ENCODE data around the gene KCNJ18. TPM values are rescaled to one million over a fixed set of nuclear protein-coding genes. Genes with fewer than 3 reads are reported as not detected.

The KCNJ18 gene
- polyA plus RNA-seq, 2 of the 4 experiments (the other 2 are of a cell fraction), result not detected

DNA sequence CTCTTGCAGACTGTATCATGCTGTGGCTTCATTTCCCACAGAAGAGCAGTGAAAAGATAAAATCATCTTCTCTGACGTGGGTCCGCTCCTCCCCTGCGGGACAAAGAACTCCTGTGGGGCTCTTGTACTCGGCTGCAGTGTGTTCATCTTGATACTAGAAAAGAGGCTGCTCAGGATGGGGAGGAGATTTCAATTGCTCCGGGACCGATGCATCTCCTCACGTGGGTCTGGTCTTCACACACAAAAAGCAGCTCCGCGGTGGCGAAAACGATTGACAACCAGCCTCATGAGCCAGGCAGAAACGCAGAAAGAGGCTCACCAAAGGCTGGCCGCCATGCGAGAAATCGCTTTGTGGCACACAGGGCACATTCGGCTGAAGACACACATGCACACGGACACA, 14.4 kb upstream of the KCNJ18 start:
- Histone ChIP-seq H3K27ac (no peak overlapping the region), H3K4me2 (no peak overlapping the region), H3K4me1 (no peaks in the 10 kb centered on the region), H3K9me3 (no peaks in the 10 kb centered on the region; the same call in 2 of the 3 replicates), H3K4me3 (no peak overlapping the region)
- POLR2A ChIA-PET, result no interaction called here
- ATAC-seq, result peak in 1 of 2 experiments; percentile 20; a peak in 2 of 6 replicates
- no peak for TF ChIP-seq ZC3H11A (IDR thresholded peaks at IDR 0.05)
- no peak for TF ChIP-seq MAFK (IDR thresholded peaks at IDR 0.05; ENCODE audit: partially characterized antibody)
- 41% methylated on average over 17 of the region's 17 CpGs for WGBS (ENCODE audit: missing lambda C conversion rate)
- FAIRE-seq, result no peak
- CTCF ChIA-PET, result no interaction called here
- DNase-seq (ENCODE audit: low read depth in 1 of 2, low spot score in 1 of 2), result no peak

DNA sequence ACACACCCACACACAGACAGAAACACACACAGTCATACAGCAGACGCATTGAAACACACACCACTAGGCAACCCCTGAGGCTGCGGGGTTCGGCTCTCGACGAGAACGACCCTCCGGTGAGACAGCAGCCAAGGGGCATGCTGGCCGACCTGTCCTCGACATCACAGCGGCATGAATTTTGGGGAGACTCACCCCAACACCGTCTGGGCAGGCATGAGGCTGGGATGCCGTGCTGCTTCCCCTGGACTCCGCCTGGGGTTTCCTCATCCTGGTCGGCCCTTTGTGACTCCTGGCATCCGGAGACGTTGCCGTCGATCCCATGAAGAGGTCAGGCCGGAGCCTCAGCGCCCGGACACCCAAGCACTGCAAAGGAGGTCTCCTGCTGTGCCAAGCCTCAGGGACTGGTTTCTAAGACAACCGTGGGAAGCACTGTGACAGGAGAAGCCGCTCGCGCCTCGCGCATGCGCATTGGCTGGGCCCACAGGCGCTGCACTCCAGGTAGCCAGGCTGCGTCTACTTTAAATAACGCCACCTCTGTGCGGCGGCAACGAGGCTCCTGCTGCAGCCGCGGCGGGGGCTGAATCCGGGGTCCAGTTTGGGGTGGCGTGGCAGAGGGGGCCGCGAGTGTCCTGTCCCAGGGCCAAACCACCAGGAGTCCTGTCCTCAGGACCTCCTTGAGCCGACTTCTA, 13.8 kb upstream of the KCNJ18 start:
- 69% methylated on average over 23 of the region's 42 CpGs for WGBS (ENCODE audit: missing lambda C conversion rate)
- no peak for FAIRE-seq

DNA sequence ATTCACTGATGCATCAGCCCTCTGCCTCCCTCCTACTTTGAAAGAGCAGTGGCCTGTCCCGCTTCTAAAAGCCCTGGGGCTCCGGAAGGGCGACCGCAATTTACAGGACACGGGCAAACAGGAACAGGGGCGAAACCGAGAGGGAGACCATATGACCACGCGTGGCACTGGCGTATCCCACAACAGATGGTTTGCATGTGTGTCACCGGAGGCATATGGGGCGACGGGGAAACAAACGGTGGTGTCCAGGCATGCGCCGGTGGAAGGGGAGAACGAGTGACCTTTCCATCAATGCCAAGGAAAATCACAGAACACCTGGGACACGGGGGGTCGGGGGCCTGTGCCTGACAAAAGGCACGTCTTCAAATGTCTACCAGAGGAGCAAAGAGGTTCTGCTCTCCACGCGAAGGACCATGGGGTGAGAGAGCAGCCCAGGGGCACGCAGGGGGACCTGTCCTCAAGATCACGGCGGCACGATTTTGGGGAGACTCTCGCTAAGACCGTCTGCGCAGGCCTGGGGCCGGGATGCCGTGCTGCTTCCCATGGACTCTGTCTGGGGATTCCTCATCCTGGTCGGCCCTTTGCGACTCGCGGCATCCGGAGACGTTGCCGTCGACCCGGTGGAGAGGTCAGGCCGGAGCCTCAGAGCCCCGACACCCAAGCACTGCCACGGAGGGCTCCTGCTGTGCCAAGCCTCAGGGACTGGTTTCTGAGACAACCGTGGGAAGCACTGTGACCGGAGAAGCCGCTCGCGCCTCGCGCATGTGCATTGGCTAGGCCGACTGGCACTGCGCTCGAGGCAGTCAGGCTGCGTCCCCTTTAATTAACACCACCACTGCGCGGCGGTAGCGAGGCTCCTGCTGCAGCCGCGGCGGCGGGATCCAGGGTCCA, 12.8 kb upstream of the KCNJ18 start:
- Histone ChIP-seq H3K4me1 (no peaks in the 10 kb centered on the region), H3K27ac (no peak overlapping the region), H3K9me3 (no peaks in the 10 kb centered on the region), H3K4me2 (0 out of 3 replicates have a peak overlapping the region, but pooled peaks have one; percentile 21), H3K4me3 (no peak overlapping the region)
- no peak for FAIRE-seq
- CTCF ChIA-PET, result no interaction called here
- ATAC-seq, result peak in 1 of 2 experiments; percentile 26; a peak in 1 of 6 replicates
- WGBS (ENCODE audit: missing lambda C conversion rate), result 54% methylated on average over 52 of the region's 62 CpGs
- no peak for TF ChIP-seq MAZ (IDR thresholded peaks at IDR 0.05; ENCODE audit: borderline replicate concordance, low read depth, low read length)
- POLR2A ChIA-PET, result no interaction called here
- DNase-seq (ENCODE audit: low read depth in 1 of 2, low spot score in 1 of 2), result no peak

More for the DNA sequence above, 13.8 kb upstream of the KCNJ18 start:
- H3K4me3 ChIP-seq, result no peak overlapping the region
- ATAC-seq, result peak in 1 of 2 experiments; percentile 31; a peak in 3 of 6 replicates
- H3K9me3 ChIP-seq, result no peaks in the 10 kb centered on the region; the same call in 2 of the 3 replicates
- no peak overlapping the region for H3K27ac ChIP-seq
- TF ChIP-seq, protein P1, sequence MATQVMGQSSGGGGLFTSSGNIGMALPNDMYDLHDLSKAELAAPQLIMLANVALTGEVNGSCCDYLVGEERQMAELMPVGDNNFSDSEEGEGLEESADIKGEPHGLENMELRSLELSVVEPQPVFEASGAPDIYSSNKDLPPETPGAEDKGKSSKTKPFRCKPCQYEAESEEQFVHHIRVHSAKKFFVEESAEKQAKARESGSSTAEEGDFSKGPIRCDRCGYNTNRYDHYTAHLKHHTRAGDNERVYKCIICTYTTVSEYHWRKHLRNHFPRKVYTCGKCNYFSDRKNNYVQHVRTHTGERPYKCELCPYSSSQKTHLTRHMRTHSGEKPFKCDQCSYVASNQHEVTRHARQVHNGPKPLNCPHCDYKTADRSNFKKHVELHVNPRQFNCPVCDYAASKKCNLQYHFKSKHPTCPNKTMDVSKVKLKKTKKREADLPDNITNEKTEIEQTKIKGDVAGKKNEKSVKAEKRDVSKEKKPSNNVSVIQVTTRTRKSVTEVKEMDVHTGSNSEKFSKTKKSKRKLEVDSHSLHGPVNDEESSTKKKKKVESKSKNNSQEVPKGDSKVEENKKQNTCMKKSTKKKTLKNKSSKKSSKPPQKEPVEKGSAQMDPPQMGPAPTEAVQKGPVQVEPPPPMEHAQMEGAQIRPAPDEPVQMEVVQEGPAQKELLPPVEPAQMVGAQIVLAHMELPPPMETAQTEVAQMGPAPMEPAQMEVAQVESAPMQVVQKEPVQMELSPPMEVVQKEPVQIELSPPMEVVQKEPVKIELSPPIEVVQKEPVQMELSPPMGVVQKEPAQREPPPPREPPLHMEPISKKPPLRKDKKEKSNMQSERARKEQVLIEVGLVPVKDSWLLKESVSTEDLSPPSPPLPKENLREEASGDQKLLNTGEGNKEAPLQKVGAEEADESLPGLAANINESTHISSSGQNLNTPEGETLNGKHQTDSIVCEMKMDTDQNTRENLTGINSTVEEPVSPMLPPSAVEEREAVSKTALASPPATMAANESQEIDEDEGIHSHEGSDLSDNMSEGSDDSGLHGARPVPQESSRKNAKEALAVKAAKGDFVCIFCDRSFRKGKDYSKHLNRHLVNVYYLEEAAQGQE (IDR thresholded peaks at IDR 0.05), result no peak
- TF ChIP-seq MAFK (IDR thresholded peaks at IDR 0.05; ENCODE audit: partially characterized antibody), result no peak
- no peak for TF ChIP-seq RAD21 (conservative IDR thresholded peaks at IDR 0.05 in 1 of 2, IDR thresholded peaks at IDR 0.05 in 1 of 2)
- TF ChIP-seq MYC (IDR thresholded peaks at IDR 0.05; ENCODE audit: borderline replicate concordance, low read length), result no peak
- no peak for TF ChIP-seq CBX2 (IDR thresholded peaks at IDR 0.05; ENCODE audit: borderline replicate concordance, low read depth)
- no peak for TF ChIP-seq NPAS2 (CRISPR knock-in tag; IDR thresholded peaks at IDR 0.05; ENCODE audit: borderline replicate concordance)
- TF ChIP-seq POLR2A (IDR thresholded peaks at IDR 0.05; ENCODE audit: low read length), result no peak
- no peak for TF ChIP-seq FOSL2 (IDR thresholded peaks at IDR 0.05)
- no peak for TF ChIP-seq FOSL2 (CRISPR knock-in tag; IDR thresholded peaks at IDR 0.05)
- no peak for TF ChIP-seq RCOR1 (IDR thresholded peaks at IDR 0.05; ENCODE audit: low read depth, low read length)
- no peak for TF ChIP-seq CBX8 (IDR thresholded peaks at IDR 0.05)
- no peak for TF ChIP-seq TFCP2L1 (CRISPR knock-in tag; IDR thresholded peaks at IDR 0.05)
- TF ChIP-seq, protein P2, sequence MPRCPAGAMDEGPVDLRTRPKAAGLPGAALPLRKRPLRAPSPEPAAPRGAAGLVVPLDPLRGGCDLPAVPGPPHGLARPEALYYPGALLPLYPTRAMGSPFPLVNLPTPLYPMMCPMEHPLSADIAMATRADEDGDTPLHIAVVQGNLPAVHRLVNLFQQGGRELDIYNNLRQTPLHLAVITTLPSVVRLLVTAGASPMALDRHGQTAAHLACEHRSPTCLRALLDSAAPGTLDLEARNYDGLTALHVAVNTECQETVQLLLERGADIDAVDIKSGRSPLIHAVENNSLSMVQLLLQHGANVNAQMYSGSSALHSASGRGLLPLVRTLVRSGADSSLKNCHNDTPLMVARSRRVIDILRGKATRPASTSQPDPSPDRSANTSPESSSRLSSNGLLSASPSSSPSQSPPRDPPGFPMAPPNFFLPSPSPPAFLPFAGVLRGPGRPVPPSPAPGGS (IDR thresholded peaks at IDR 0.05), result no peak
- TF ChIP-seq FOSB (CRISPR knock-in tag; IDR thresholded peaks at IDR 0.05), result no peak
- TF ChIP-seq SREBF2 (IDR thresholded peaks at IDR 0.05), result no peak
- TF ChIP-seq, protein P3, sequence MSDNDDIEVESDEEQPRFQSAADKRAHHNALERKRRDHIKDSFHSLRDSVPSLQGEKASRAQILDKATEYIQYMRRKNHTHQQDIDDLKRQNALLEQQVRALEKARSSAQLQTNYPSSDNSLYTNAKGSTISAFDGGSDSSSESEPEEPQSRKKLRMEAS (IDR thresholded peaks at IDR 0.05), result no peak
- no peak for TF ChIP-seq HDAC2 (IDR thresholded peaks at IDR 0.05)
- ChIA-PET POLR2A (no interaction called here), CTCF (no interaction called here)
- DNase-seq (ENCODE audit: low read depth in 1 of 2, low spot score in 1 of 2), result no peak
- H3K4me2 ChIP-seq, result no peak overlapping the region
- no peaks in the 10 kb centered on the region for H3K4me1 ChIP-seq
